Prostate gland (tissue), 2 donors: ENCODE measurements around the gene GOSR2.

Experiments
- POLR2A ChIP-seq: fragments of 450-650 bp; IDR thresholded peaks from one replicate; pipeline ENCODE4 v1.6.1; 2016; ENCODE audit warnings: antibody characterized with exemption, mild to moderate bottlenecking
- TF ChIP-seq, protein P1 (sequence below), 4 experiments: fragments of 200-600 bp in 2 of 4; fragments of 450-650 bp in 2 of 4; sonication (generic) in 2 of 4; IDR thresholded peaks; 1 replicate in 3 of 4; 2 replicates in 1 of 4; pipeline ENCODE4 v1.5.1; 2016 to 2019; ENCODE audit warnings: antibody characterized with exemption in 4 of 4, mild to moderate bottlenecking in 2 of 4, moderate library complexity in 2 of 4

- no peak for TF ChIP-seq POLR2A
- TF ChIP-seq, protein P1, sequence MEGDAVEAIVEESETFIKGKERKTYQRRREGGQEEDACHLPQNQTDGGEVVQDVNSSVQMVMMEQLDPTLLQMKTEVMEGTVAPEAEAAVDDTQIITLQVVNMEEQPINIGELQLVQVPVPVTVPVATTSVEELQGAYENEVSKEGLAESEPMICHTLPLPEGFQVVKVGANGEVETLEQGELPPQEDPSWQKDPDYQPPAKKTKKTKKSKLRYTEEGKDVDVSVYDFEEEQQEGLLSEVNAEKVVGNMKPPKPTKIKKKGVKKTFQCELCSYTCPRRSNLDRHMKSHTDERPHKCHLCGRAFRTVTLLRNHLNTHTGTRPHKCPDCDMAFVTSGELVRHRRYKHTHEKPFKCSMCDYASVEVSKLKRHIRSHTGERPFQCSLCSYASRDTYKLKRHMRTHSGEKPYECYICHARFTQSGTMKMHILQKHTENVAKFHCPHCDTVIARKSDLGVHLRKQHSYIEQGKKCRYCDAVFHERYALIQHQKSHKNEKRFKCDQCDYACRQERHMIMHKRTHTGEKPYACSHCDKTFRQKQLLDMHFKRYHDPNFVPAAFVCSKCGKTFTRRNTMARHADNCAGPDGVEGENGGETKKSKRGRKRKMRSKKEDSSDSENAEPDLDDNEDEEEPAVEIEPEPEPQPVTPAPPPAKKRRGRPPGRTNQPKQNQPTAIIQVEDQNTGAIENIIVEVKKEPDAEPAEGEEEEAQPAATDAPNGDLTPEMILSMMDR (IDR thresholded peaks at IDR 0.05): no peak
Observed at GRCh38 chr17:46976626-46977270, 53.8 kb downstream of the GOSR2 start.
